ENCODE measurements around the gene SLC1A5. TPM values are rescaled to one million over a fixed set of nuclear protein-coding genes. Genes with fewer than 3 reads are reported as not detected.
A peak's percentile ranks its signal among the peaks of the same experiment; 100 is the strongest.

SLC1A5 gene
- total RNA-seq, 2 experiments from 2014 or later = 7.1 TPM

GRCh38 chr19:46834121-46834520 lies 45.7 kb upstream of the SLC1A5 start:
- Histone ChIP-seq H3K36me3 (ENCODE audit: insufficient read depth, low read length) (peaks cover 10% of the 10 kb centered on the region), H3K4me3 (ENCODE audit: low read length) (no peak overlapping the region), H3K27ac (ENCODE audit: low read depth in 1 of 2, low read length in 2 of 2) (no peak overlapping the region), H3K9me3 (ENCODE audit: control insufficient read depth in 1 of 2, insufficient read depth in 1 of 2, low read length in 2 of 2) (no peaks in the 10 kb centered on the region), H3K27me3 (ENCODE audit: control insufficient read depth in 1 of 2, insufficient read depth in 2 of 2, low read length in 2 of 2) (no peaks in the 10 kb centered on the region), H3K4me1 (ENCODE audit: insufficient read depth, low read length) (no peaks in the 10 kb centered on the region)
- Mint-ChIP-seq H3K36me3 (ENCODE audit: low read depth) (peaks cover 7% of the 10 kb centered on the region), H3K4me3 (no peak overlapping the region), H3K27me3 (peaks cover 4% of the 10 kb centered on the region), H3K27ac (no peak overlapping the region), H3K9me3 (no peaks in the 10 kb centered on the region), H3K4me1 (ENCODE audit: low read depth) (no peaks in the 10 kb centered on the region)
- CTCF ChIA-PET = interaction anchor here (0.8 to 1.2 kb wide), 2 partner anchors 67 to 80 kb away, joined by 3 read pairs; no protein-coding TSS in a partner anchor
- TF ChIP-seq, protein P1, sequence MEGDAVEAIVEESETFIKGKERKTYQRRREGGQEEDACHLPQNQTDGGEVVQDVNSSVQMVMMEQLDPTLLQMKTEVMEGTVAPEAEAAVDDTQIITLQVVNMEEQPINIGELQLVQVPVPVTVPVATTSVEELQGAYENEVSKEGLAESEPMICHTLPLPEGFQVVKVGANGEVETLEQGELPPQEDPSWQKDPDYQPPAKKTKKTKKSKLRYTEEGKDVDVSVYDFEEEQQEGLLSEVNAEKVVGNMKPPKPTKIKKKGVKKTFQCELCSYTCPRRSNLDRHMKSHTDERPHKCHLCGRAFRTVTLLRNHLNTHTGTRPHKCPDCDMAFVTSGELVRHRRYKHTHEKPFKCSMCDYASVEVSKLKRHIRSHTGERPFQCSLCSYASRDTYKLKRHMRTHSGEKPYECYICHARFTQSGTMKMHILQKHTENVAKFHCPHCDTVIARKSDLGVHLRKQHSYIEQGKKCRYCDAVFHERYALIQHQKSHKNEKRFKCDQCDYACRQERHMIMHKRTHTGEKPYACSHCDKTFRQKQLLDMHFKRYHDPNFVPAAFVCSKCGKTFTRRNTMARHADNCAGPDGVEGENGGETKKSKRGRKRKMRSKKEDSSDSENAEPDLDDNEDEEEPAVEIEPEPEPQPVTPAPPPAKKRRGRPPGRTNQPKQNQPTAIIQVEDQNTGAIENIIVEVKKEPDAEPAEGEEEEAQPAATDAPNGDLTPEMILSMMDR (IDR thresholded peaks at IDR 0.05) = no peak
- ATAC-seq (ENCODE audit: poor library complexity) (no peak), DNase-seq (no peak)
- POLR2A ChIA-PET = interaction anchor here (0.6 to 1.0 kb wide), 2 partner anchors 61 to 121 kb away, joined by 3 read pairs; no protein-coding TSS in a partner anchor
- intact Hi-C loops (cut with DNase I, micrococcal nuclease) = no loop called here

- intact Hi-C loops (cut with DNase I, micrococcal nuclease) = no loop called here
- no peaks in the 10 kb centered on the region for H3K9me3 Mint-ChIP-seq
- H3K4me1 Mint-ChIP-seq (ENCODE audit: low read depth) = no peaks in the 10 kb centered on the region
- ATAC-seq (ENCODE audit: poor library complexity) = no peak
- TF ChIP-seq, protein P1 (IDR thresholded peaks at IDR 0.05) = no peak
- H3K36me3 ChIP-seq (ENCODE audit: insufficient read depth, low read length) = no peaks in the 10 kb centered on the region
- CTCF ChIA-PET = interaction anchor here (1.4 to 3.4 kb wide), 2 partner anchors 9 to 25 kb away, joined by 3 to 11 read pairs; no protein-coding TSS in a partner anchor
- no peaks in the 10 kb centered on the region for H3K9me3 ChIP-seq (ENCODE audit: control insufficient read depth in 1 of 2, insufficient read depth in 1 of 2, low read length in 2 of 2)
- DNase-seq = no peak
- no peak overlapping the region for H3K27ac ChIP-seq (ENCODE audit: low read depth in 1 of 2, low read length in 2 of 2)
- no peaks in the 10 kb centered on the region for H3K4me1 ChIP-seq (ENCODE audit: insufficient read depth, low read length)
- H3K27me3 ChIP-seq (ENCODE audit: control insufficient read depth in 1 of 2, insufficient read depth in 2 of 2, low read length in 2 of 2) = no peaks in the 10 kb centered on the region
- POLR2A ChIA-PET = interaction anchor here (2.3 kb wide), 1 partner anchor 9 kb away, joined by 5 read pairs; no protein-coding TSS in a partner anchor
- H3K27ac Mint-ChIP-seq = no peak overlapping the region
- peaks cover 4% of the 10 kb centered on the region for H3K27me3 Mint-ChIP-seq
- H3K36me3 Mint-ChIP-seq (ENCODE audit: low read depth) = no peaks in the 10 kb centered on the region
- no peak overlapping the region for H3K4me3 ChIP-seq (ENCODE audit: low read length)
- no peak overlapping the region for H3K4me3 Mint-ChIP-seq
Observed at GRCh38 chr19:46830864-46831263, 42.5 kb upstream of the SLC1A5 start.

DNA sequence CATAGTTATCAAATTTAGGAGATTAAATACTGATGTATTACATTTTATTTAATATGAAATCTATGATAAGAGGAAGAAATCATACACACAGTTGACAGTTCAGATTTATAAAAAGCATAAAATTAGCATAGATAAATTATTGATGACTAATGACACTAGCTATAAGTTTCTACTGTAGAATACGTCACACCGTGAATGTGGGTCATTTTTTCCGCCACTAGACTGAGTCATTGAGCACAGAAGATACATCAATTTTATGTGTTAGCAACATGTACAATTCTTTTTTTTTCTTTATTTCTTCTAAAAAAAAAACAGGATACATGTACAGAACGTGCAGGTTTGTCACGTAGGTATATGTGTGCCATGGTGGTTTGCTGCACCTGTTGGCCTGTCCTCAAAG lies 40.1 kb upstream of the SLC1A5 start:
- DNase-seq = peak in 1 of 14 experiments; percentile 13
- intact Hi-C loops (cut with DNase I, micrococcal nuclease) = no loop called here
- Histone ChIP-seq H3K9me3 (ENCODE audit: control insufficient read depth in 1 of 2, insufficient read depth in 1 of 2, low read length in 2 of 2) (no peaks in the 10 kb centered on the region), H3K27me3 (ENCODE audit: control insufficient read depth in 1 of 2, insufficient read depth in 2 of 2, low read length in 2 of 2) (no peaks in the 10 kb centered on the region), H3K4me1 (ENCODE audit: insufficient read depth, low read length) (no peaks in the 10 kb centered on the region), H3K4me3 (ENCODE audit: low read length) (no peak overlapping the region), H3K36me3 (ENCODE audit: insufficient read depth, low read length) (no peaks in the 10 kb centered on the region), H3K27ac (ENCODE audit: low read depth in 1 of 2, low read length in 2 of 2) (no peak overlapping the region)
- POLR2A ChIA-PET = no interaction called here
- Mint-ChIP-seq H3K27me3 (peaks cover 4% of the 10 kb centered on the region), H3K4me3 (no peak overlapping the region), H3K9me3 (no peaks in the 10 kb centered on the region), H3K36me3 (ENCODE audit: low read depth) (no peaks in the 10 kb centered on the region), H3K4me1 (ENCODE audit: low read depth) (no peaks in the 10 kb centered on the region), H3K27ac (no peak overlapping the region)
- CTCF ChIA-PET = interaction anchor here (0.7 to 3.4 kb wide), 2 partner anchors 12 to 201 kb away, joined by 4 to 11 read pairs; no protein-coding TSS in a partner anchor
- ATAC-seq (ENCODE audit: poor library complexity) = no peak
- TF ChIP-seq, protein P1 (IDR thresholded peaks at IDR 0.05) = no peak

Data from CD4-positive, alpha-beta T cell (primary cell).